CD1c-positive myeloid dendritic cell (primary cell): ENCODE results near the gene FERD3L.
"Not testable (repeated sequence)": the region's sequence is repeated elsewhere in the genome, so short reads cannot be mapped to it uniquely, and the experiment has no call there.

ENCODE experiments used
- DNase-seq: peaks from one replicate; pipeline ENCODE4 v3.0.0-alpha.2; 2016; ENCODE audit errors: extremely low spot score

Gene FERD3L

GRCh38 chr7:19144661-19145433, at the start of gene FERD3L:
Gene FERD3L (minus strand): TSS chr7:19145421. CDS start chr7:19145362, 59 bp downstream.
- DNase-seq, result no peak

GRCh38 chr7:19194417-19194816, 49.2 kb upstream of the FERD3L start:
- DNase-seq, result not testable (repeated sequence)

GRCh38 chr7:19181634-19182033, 36.4 kb upstream of the FERD3L start:
- DNase-seq, result no peak

- no peak for DNase-seq
These were observed 33.4 kb upstream of the FERD3L start for GRCh38 chr7:19178595-19178994.

GRCh38 chr7:19177269-19177668, 32.0 kb upstream of the FERD3L start:
- DNase-seq, result no peak

- DNase-seq, result no peak
These were observed 30.0 kb upstream of the FERD3L start for GRCh38 chr7:19175241-19175640.

- DNase-seq, result no peak
These were observed 16.4 kb upstream of the FERD3L start for GRCh38 chr7:19161671-19162070.

- no peak for DNase-seq
These were observed 1.5 kb upstream of the FERD3L start for GRCh38 chr7:19146699-19147098.

- DNase-seq, result no peak
These were observed 354 bp upstream of the FERD3L start for GRCh38 chr7:19145434-19146115.

GRCh38 chr7:19143881-19144574, 1.2 kb downstream of the FERD3L start:
- no peak for DNase-seq

- DNase-seq, result no peak
These were observed 5.4 kb downstream of the FERD3L start for GRCh38 chr7:19139706-19140327.

GRCh38 chr7:19133886-19134285, 11.3 kb downstream of the FERD3L start:
- no peak for DNase-seq

- DNase-seq, result no peak
These were observed 11.8 kb downstream of the FERD3L start for GRCh38 chr7:19133390-19133789.

- DNase-seq, result no peak
These were observed 16.4 kb downstream of the FERD3L start for GRCh38 chr7:19128856-19129255.

- DNase-seq, result no peak
These were observed 23.1 kb downstream of the FERD3L start for GRCh38 chr7:19121977-19122588.

GRCh38 chr7:19119870-19120486, 25.2 kb downstream of the FERD3L start:
- DNase-seq, result no peak

GRCh38 chr7:19119372-19119771, 25.8 kb downstream of the FERD3L start:
- no peak for DNase-seq

- DNase-seq, result no peak
These were observed 26.4 kb downstream of the FERD3L start for GRCh38 chr7:19118636-19119371.

- no peak for DNase-seq
These were observed 27.2 kb downstream of the FERD3L start for GRCh38 chr7:19117870-19118608.
